Measurements from ENCODE around the gene TIMM44.

GRCh38 chr19:7927605-7928333, 15.7 kb downstream of the TIMM44 start:
- no peak for TF ChIP-seq CTCF (IDR thresholded peaks at IDR 0.05)
- no peak for TF ChIP-seq POLR2A (IDR thresholded peaks at IDR 0.05)
